ENCODE results near the gene BCL6B. TPM values are rescaled to one million over a fixed set of nuclear protein-coding genes. Genes with fewer than 3 reads are reported as not detected.

Gene BCL6B
- total RNA-seq, 1 donor from 2014 or later, result 59.9 TPM

GRCh38 chr17:7060165-7060891, 37.5 kb downstream of the BCL6B start:
- DNase-seq (ENCODE audit: low read depth in 2 of 2), result peak; percentile 86 to 99

- no peak for DNase-seq (ENCODE audit: low read depth in 2 of 2)
Measured at GRCh38 chr17:7063518-7064094, 40.8 kb downstream of the BCL6B start.

- DNase-seq (ENCODE audit: low read depth in 2 of 2), result no peak
Measured at GRCh38 chr17:7064261-7064660, 41.4 kb downstream of the BCL6B start.

GRCh38 chr17:7067198-7067597, 44.3 kb downstream of the BCL6B start:
- DNase-seq (ENCODE audit: low read depth in 2 of 2), result no peak

GRCh38 chr17:7068268-7068667, 45.4 kb downstream of the BCL6B start:
- no peak for DNase-seq (ENCODE audit: low read depth in 2 of 2)

- DNase-seq (ENCODE audit: low read depth in 2 of 2), result no peak
Measured at GRCh38 chr17:7070712-7071111, 47.9 kb downstream of the BCL6B start.

GRCh38 chr17:7072406-7072805, 49.6 kb downstream of the BCL6B start:
- DNase-seq (ENCODE audit: low read depth in 2 of 2), result no peak

GRCh38 chr17:7074931-7075330, 52.1 kb downstream of the BCL6B start:
- DNase-seq (ENCODE audit: low read depth in 2 of 2), result no peak

GRCh38 chr17:7077911-7078546, 55.2 kb downstream of the BCL6B start:
- DNase-seq (ENCODE audit: low read depth in 2 of 2), result no peak

- no peak for DNase-seq (ENCODE audit: low read depth in 2 of 2)
Measured at GRCh38 chr17:7078711-7079110, 55.9 kb downstream of the BCL6B start.

Other genes starting within 250 kb of the BCL6B start
- 1.3 and 6.9 TPM in 2 replicates for gene FBXO39, start 246.8 kb upstream of the BCL6B start, total RNA-seq
- gene TEKT1, start 191.3 kb upstream of the BCL6B start, total RNA-seq, result not detected in 2 replicates
- not detected in 2 replicates for gene ALOX12, start 27.0 kb upstream of the BCL6B start, total RNA-seq
- gene RNASEK, start 10.4 kb upstream of the BCL6B start, total RNA-seq, result 34.2 and 60.7 TPM in 2 replicates
- 1.3 and 2.4 TPM in 2 replicates for gene SLC16A13, start 13.0 kb downstream of the BCL6B start, total RNA-seq
- gene SLC16A11, start 21.0 kb downstream of the BCL6B start, total RNA-seq, result 0.22 and 1.2 TPM in 2 replicates
- 0.99 and 1.7 TPM in 2 replicates for gene CLEC10A, start 57.2 kb downstream of the BCL6B start, total RNA-seq
- gene ASGR2, start 91.8 kb downstream of the BCL6B start, total RNA-seq, result not detected in 2 replicates
- 14.4 and 28.8 TPM in 2 replicates for gene ASGR1, start 156.3 kb downstream of the BCL6B start, total RNA-seq
- gene DLG4, start 196.8 kb downstream of the BCL6B start, total RNA-seq, result 5.4 and 9.1 TPM in 2 replicates
- gene ACADVL, start 196.9 kb downstream of the BCL6B start, total RNA-seq, result 205 and 242 TPM in 2 replicates
- gene DVL2, start 211.5 kb downstream of the BCL6B start, total RNA-seq, result 25.1 and 31.9 TPM in 2 replicates
- 30.9 and 38.5 TPM in 2 replicates for gene PHF23, start 216.4 kb downstream of the BCL6B start, total RNA-seq
- gene GABARAP, start 219.4 kb downstream of the BCL6B start, total RNA-seq, result 124 and 130 TPM in 2 replicates
- gene CTDNEP1, start 228.7 kb downstream of the BCL6B start, total RNA-seq, result 22.4 and 25.2 TPM in 2 replicates
- gene ELP5, start 229.2 kb downstream of the BCL6B start, total RNA-seq, result 26.6 and 32.7 TPM in 2 replicates
- gene CLDN7, start 239.4 kb downstream of the BCL6B start, total RNA-seq, result 0.99 and 7.0 TPM in 2 replicates

Measured in lung microvascular endothelial cell (primary cell).